ENCODE data around the gene LZTR1.

Gene LZTR1

DNA sequence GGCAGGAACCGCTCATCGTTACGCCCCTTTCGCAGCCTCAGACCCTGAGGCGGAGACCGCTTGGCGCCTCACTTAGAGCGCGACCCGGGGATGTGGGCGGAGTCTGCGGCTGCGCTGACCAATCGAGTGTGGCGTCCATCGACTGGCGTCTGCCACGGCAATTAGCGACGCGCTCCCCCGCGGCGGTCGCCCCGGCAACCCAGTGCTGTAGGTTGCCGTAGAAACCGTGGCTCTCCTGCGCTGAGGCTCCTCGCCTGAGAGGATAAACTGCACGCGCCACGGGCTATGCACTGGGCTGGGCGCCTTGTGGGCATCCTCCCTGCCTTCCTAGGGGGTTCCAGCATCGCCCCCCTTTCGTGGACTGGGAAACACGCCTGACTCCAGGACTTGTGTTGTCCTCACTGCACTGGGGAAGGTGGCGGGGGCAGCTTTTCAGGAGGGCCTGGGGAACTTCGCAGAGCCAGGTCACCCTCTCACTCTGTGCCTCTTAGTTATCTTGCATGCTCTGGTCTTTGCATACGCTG lies 32.2 kb downstream of the LZTR1 start:
- Histone ChIP-seq H3K27ac (no peak overlapping the region), H3K9ac (no peak overlapping the region), H3K4me3 (IDR thresholded peaks at IDR 0.05; ENCODE audit: insufficient read depth, low read depth, low read length) (no peak overlapping the region), H4K20me1 (ENCODE audit: insufficient read depth) (no peaks in the 10 kb centered on the region), H3K79me2 (ENCODE audit: insufficient read depth, low read depth) (no peaks in the 10 kb centered on the region), H3K36me3 (ENCODE audit: insufficient read depth) (no peaks in the 10 kb centered on the region), H3K4me1 (ENCODE audit: low read depth, poor library complexity, severe bottlenecking) (no peaks in the 10 kb centered on the region), H2AFZ (ENCODE audit: low read depth) (no peak overlapping the region), H3K27me3 (ENCODE audit: insufficient read depth, low read depth) (peaks cover 48% of the 10 kb centered on the region), H3K4me2 (no peak overlapping the region)
- TF ChIP-seq, protein P1, sequence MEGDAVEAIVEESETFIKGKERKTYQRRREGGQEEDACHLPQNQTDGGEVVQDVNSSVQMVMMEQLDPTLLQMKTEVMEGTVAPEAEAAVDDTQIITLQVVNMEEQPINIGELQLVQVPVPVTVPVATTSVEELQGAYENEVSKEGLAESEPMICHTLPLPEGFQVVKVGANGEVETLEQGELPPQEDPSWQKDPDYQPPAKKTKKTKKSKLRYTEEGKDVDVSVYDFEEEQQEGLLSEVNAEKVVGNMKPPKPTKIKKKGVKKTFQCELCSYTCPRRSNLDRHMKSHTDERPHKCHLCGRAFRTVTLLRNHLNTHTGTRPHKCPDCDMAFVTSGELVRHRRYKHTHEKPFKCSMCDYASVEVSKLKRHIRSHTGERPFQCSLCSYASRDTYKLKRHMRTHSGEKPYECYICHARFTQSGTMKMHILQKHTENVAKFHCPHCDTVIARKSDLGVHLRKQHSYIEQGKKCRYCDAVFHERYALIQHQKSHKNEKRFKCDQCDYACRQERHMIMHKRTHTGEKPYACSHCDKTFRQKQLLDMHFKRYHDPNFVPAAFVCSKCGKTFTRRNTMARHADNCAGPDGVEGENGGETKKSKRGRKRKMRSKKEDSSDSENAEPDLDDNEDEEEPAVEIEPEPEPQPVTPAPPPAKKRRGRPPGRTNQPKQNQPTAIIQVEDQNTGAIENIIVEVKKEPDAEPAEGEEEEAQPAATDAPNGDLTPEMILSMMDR (conservative IDR thresholded peaks at IDR 0.05; ENCODE audit: low read depth, low read length): no peak

DNA sequence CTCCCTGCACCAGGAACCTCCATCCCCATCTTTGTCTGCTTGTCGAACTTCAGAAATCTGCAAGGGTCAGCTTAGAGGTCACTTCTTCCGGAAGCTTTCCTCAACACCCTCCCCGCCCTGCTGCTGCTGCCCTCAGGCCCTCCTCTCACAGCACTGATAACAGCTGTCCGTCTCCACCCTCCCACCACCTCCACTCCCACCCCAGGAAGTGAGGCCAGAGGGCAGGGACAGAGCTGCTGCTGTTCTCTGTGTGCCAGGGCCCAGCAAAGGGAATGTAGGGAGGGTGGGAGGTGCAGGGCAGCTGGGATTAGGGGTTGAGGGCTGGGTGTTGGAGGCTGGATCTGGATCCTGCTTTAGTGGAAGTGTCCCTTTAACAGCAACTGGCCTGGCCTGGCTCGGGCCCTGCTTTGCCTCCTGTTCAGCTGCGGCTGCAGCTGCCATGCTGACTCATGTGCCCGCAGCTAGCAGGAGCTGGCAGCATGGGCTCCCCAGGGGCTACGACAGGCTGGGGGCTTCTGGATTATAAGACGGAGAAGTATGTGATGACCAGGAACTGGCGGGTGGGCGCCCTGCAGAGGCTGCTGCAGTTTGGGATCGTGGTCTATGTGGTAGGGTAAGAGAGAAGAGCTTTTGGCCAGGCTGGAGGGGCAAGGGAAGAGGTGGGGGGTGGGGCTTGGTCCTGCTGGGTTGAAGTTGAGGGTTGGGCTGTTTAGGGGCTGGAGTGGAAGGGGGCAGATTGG lies 32.8 kb downstream of the LZTR1 start, which contains the start of gene P2RX6:
P2RX6 (plus strand) TSS at position 440 of the 740 bp plus-strand sequence; CDS start at position 450, 10 bp downstream.
- H3K79me2 ChIP-seq (ENCODE audit: insufficient read depth, low read depth): no peaks in the 10 kb centered on the region
- H3K27ac ChIP-seq: no peak within 1 kb of the TSS
- TF ChIP-seq, protein P1 (conservative IDR thresholded peaks at IDR 0.05; ENCODE audit: low read depth, low read length): no peak
- peaks cover 52% of the 10 kb centered on the region for H3K27me3 ChIP-seq (ENCODE audit: insufficient read depth, low read depth)
- H3K4me2 ChIP-seq: no peak within 1 kb of the TSS
- no peak within 1 kb of the TSS for H2AFZ ChIP-seq (ENCODE audit: low read depth)
- no peak within 1 kb of the TSS for H3K9ac ChIP-seq
- H3K4me1 ChIP-seq (ENCODE audit: low read depth, poor library complexity, severe bottlenecking): no peaks in the 10 kb centered on the region
- H4K20me1 ChIP-seq (ENCODE audit: insufficient read depth): no peaks in the 10 kb centered on the region
- H3K36me3 ChIP-seq (ENCODE audit: insufficient read depth): no peaks in the 10 kb centered on the region
- H3K4me3 ChIP-seq (IDR thresholded peaks at IDR 0.05; ENCODE audit: insufficient read depth, low read depth, low read length): no peak within 1 kb of the TSS

DNA sequence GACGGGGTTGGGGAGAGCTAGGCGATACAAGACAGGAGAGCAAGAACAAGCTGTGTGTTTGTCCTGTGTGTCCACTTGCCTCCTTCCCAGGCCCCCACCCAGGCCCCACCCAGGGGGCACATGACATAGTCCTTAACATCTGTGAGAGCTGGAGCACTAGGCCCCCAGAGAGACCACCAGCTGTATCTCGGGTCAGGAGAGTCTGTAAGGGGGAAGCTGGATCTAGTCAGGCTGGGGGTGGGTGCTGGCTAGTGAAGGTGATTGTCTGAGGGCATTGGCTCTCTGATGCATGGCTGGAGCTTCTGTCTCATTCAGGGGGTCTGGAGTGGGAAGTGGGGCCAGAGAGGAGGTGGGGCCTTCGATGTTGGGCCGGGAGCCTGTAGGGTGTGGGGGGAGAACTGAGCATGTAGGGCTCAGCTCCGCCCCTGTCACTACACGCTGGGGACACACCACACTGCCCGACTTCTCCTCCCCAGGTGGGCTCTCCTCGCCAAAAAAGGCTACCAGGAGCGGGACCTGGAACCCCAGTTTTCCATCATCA lies 33.4 kb downstream of the LZTR1 start:
- no peaks in the 10 kb centered on the region for H3K4me1 ChIP-seq (ENCODE audit: low read depth, poor library complexity, severe bottlenecking)
- H3K27ac ChIP-seq: no peak overlapping the region
- TF ChIP-seq, protein P1 (conservative IDR thresholded peaks at IDR 0.05; ENCODE audit: low read depth, low read length): no peak
- no peak overlapping the region for H3K4me2 ChIP-seq
- H4K20me1 ChIP-seq (ENCODE audit: insufficient read depth): no peaks in the 10 kb centered on the region
- H3K79me2 ChIP-seq (ENCODE audit: insufficient read depth, low read depth): no peaks in the 10 kb centered on the region
- no peaks in the 10 kb centered on the region for H3K36me3 ChIP-seq (ENCODE audit: insufficient read depth)
- no peak overlapping the region for H3K4me3 ChIP-seq (IDR thresholded peaks at IDR 0.05; ENCODE audit: insufficient read depth, low read depth, low read length)
- no peak overlapping the region for H2AFZ ChIP-seq (ENCODE audit: low read depth)
- peaks cover 52% of the 10 kb centered on the region for H3K27me3 ChIP-seq (ENCODE audit: insufficient read depth, low read depth)
- no peak overlapping the region for H3K9ac ChIP-seq

DNA sequence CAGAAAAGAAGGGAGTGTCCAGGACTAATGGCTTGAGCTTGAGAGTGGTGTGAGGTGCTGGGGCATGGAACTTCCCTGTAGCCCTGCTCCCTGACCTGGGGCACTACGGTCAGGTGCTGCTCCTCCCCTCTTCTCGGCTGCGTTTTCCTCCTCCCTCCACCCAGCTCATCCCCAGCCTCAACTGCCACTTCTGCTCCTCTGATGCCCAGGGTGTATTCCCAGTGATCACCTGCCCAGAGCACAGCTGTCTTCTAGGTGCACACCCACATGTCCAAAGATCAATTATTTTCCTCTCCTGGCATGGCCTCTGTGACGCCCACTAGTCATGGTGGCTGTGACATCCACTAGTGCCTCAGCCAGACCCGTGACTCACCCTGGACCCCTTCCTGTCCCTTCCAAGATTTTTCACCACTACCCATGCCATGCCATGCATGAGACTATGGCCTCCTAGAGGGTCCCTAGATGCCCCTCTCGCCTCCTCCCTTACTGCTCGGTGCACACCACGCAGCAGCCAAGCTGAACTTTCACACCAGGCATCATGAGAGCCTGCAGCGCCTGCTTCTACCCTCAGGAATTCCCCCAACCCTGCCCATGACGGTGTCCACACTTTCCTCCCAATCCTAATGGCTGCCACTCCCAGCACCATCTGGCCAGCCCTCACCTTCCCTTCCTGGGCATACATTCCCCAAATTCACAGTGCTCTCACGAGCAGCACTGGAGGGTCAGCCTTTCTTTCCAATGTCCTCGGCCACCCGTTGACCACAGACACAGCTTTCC lies 34.7 kb downstream of the LZTR1 start:
- TF ChIP-seq, protein P1 (conservative IDR thresholded peaks at IDR 0.05; ENCODE audit: low read depth, low read length): no peak

More for the DNA sequence above, 34.7 kb downstream of the LZTR1 start:
- Histone ChIP-seq H3K27ac (no peak overlapping the region), H3K79me2 (ENCODE audit: insufficient read depth, low read depth) (no peaks in the 10 kb centered on the region), H2AFZ (ENCODE audit: low read depth) (no peak overlapping the region), H4K20me1 (ENCODE audit: insufficient read depth) (no peaks in the 10 kb centered on the region), H3K27me3 (ENCODE audit: insufficient read depth, low read depth) (peaks cover 52% of the 10 kb centered on the region), H3K9ac (no peak overlapping the region), H3K4me2 (no peak overlapping the region), H3K36me3 (ENCODE audit: insufficient read depth) (no peaks in the 10 kb centered on the region), H3K4me1 (ENCODE audit: low read depth, poor library complexity, severe bottlenecking) (no peaks in the 10 kb centered on the region), H3K4me3 (IDR thresholded peaks at IDR 0.05; ENCODE audit: insufficient read depth, low read depth, low read length) (no peak overlapping the region)

Data from KMS-11 (cell line).